K562 (cell line): ENCODE results near the gene BSPRY.

Experiments
- CTCF ChIP-seq, 3 experiments: IDR thresholded peaks in 2 of 3; conservative IDR thresholded peaks in 1 of 3; 2 replicates each; pipeline ENCODE4 v1.5.1; 2011 to 2012; ENCODE audit warnings: low read length in 3 of 3, mild to moderate bottlenecking in 3 of 3, control low read depth in 2 of 3, improper control_type of control experiment in 1 of 3, inconsistent platforms in 1 of 3, low read depth in 1 of 3, mixed read lengths in 1 of 3, moderate library complexity in 1 of 3; ENCODE audit not compliant: insufficient read depth in 2 of 3
- EZH2 ChIP-seq: IDR thresholded peaks from 2 replicates; pipeline ENCODE4 v1.6.1; 2012; ENCODE audit warnings: low read depth, mild to moderate bottlenecking, inconsistent platforms, low read length, borderline replicate concordance
- FOXK2 ChIP-seq, 2 experiments: fragments of 450-650 bp; IDR thresholded peaks in 1 of 2; conservative IDR thresholded peaks in 1 of 2; 2 replicates each; pipeline ENCODE4 v1.6.1; 2016; ENCODE audit warnings: low read depth in 2 of 2, mild to moderate bottlenecking in 1 of 2
- NONO ChIP-seq, 2 experiments: fragments of 200-400 bp in 1 of 2; fragments of 450-650 bp in 1 of 2; formaldehyde crosslinking in 1 of 2; IDR thresholded peaks; 2 replicates each; pipeline ENCODE4 v1.6.1; 2017; ENCODE audit warnings: low read depth in 2 of 2, mild to moderate bottlenecking in 2 of 2, moderate library complexity in 2 of 2, low read length in 1 of 2
- POLR2A ChIP-seq: fragments of 450-650 bp; conservative IDR thresholded peaks from 2 replicates; pipeline ENCODE4 v1.6.1; 2016
- PTBP1 ChIP-seq: fragments of 200-400 bp; formaldehyde crosslinking; IDR thresholded peaks from 2 replicates; pipeline ENCODE4 v1.6.1; 2017; ENCODE audit warnings: low read depth, low read length
- SOX6 ChIP-seq: fragments of 450-650 bp; IDR thresholded peaks from 2 replicates; pipeline ENCODE4 v1.6.1; 2014; ENCODE audit warnings: mild to moderate bottlenecking
- TBP ChIP-seq: optimal IDR thresholded peaks from 2 replicates; pipeline ENCODE3; 2011; ENCODE audit warnings: low read depth, low read length, improper control_type of control experiment
- TF ChIP-seq, protein P1 (sequence below): fragments of 450-650 bp; IDR thresholded peaks from 2 replicates; pipeline ENCODE4 v1.6.1; 2018; ENCODE audit not compliant: partially characterized antibody

DNA sequence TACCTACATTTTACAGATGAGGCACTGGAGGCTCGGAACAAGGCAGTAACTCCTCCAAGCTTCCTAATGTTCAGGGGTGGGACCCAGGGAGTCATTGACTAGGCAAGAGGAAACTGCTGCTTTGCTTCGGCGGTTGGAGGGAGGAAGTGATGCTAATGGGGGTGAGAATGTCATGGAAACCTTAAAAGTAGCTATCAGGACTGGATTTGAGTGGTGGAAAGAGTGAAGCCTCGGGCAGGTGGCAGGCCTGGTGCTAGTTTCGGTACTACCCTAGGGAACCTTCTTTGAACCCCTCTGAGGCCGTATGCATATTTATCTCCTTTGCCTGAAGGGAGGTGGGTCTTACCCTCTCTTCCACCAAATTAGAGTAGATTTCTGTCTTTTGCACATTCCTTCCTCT, 1.6 kb downstream of the BSPRY start:
- no peak for TF ChIP-seq POLR2A
- no peak for TF ChIP-seq SOX6
- TF ChIP-seq TBP: no peak
- no peak for TF ChIP-seq EZH2
- no peak for TF ChIP-seq PTBP1
- TF ChIP-seq NONO (IDR thresholded peaks at IDR 0.05; ENCODE audit: low read depth in 2 of 2, low read length in 1 of 2): no peak
- TF ChIP-seq, protein P1, sequence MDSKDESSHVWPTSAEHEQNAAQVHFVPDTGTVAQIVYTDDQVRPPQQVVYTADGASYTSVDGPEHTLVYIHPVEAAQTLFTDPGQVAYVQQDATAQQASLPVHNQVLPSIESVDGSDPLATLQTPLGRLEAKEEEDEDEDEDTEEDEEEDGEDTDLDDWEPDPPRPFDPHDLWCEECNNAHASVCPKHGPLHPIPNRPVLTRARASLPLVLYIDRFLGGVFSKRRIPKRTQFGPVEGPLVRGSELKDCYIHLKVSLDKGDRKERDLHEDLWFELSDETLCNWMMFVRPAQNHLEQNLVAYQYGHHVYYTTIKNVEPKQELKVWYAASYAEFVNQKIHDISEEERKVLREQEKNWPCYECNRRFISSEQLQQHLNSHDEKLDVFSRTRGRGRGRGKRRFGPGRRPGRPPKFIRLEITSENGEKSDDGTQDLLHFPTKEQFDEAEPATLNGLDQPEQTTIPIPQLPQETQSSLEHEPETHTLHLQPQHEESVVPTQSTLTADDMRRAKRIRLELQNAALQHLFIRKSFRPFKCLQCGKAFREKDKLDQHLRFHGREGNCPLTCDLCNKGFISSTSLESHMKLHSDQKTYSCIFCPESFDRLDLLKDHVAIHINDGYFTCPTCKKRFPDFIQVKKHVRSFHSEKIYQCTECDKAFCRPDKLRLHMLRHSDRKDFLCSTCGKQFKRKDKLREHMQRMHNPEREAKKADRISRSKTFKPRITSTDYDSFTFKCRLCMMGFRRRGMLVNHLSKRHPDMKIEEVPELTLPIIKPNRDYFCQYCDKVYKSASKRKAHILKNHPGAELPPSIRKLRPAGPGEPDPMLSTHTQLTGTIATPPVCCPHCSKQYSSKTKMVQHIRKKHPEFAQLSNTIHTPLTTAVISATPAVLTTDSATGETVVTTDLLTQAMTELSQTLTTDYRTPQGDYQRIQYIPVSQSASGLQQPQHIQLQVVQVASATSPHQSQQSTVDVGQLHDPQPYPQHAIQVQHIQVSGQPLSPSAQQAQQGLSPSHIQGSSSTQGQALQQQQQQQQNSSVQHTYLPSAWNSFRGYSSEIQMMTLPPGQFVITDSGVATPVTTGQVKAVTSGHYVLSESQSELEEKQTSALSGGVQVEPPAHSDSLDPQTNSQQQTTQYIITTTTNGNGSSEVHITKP: no peak
- no peak for TF ChIP-seq FOXK2 (conservative IDR thresholded peaks at IDR 0.05 in 1 of 2, IDR thresholded peaks at IDR 0.05 in 1 of 2; ENCODE audit: low read depth in 2 of 2)
- TF ChIP-seq CTCF (IDR thresholded peaks at IDR 0.05 in 2 of 3, conservative IDR thresholded peaks at IDR 0.05 in 1 of 3; ENCODE audit: insufficient read depth in 2 of 3, low read depth in 1 of 3, low read length in 3 of 3): no peak
